HepG2 (cell line): ENCODE measurements around the gene CD2AP. TPM values are rescaled to one million over a fixed set of nuclear protein-coding genes. Genes with fewer than 3 reads are reported as not detected.

Experiments
- ADNP ChIP-seq: sonication (generic); formaldehyde crosslinking; IDR thresholded peaks from 2 replicates; pipeline ENCODE4 v1.4.0; 2020; ENCODE audit warnings: missing genetic modification reagents
- ARHGAP35 ChIP-seq: sonication (generic); formaldehyde crosslinking; IDR thresholded peaks from 2 replicates; pipeline ENCODE4 v1.9.0; 2022; ENCODE audit warnings: mild to moderate bottlenecking, inconsistent platforms, moderate library complexity, missing genetic modification reagents, borderline replicate concordance
- CERS6 ChIP-seq: sonication (generic); formaldehyde crosslinking; IDR thresholded peaks from 2 replicates; pipeline ENCODE4 v1.5.0; 2020; ENCODE audit warnings: missing genetic modification reagents
- FOXO1 ChIP-seq: sonication (generic); formaldehyde crosslinking; IDR thresholded peaks from 2 replicates; pipeline ENCODE4 v1.4.0; 2020; ENCODE audit warnings: missing genetic modification reagents
- POLR2A ChIP-seq, 2 experiments: IDR thresholded peaks; 2 replicates each; pipeline ENCODE4 v1.6.1; 2011; ENCODE audit warnings: low read depth in 2 of 2, low read length in 2 of 2, mild to moderate bottlenecking in 1 of 2, moderate library complexity in 1 of 2; ENCODE audit not compliant: insufficient read depth in 1 of 2
- TBX2 ChIP-seq: sonication (generic); formaldehyde crosslinking; IDR thresholded peaks from 2 replicates; pipeline ENCODE4 v1.5.0; 2020; ENCODE audit warnings: missing genetic modification reagents, mild to moderate bottlenecking, borderline replicate concordance
- TRAFD1 ChIP-seq: sonication (generic); formaldehyde crosslinking; IDR thresholded peaks from 2 replicates; pipeline ENCODE4 v1.5.1; 2020; ENCODE audit warnings: missing genetic modification reagents, mild to moderate bottlenecking, borderline replicate concordance
- ZBTB40 ChIP-seq, 2 experiments: fragments of 450-650 bp in 1 of 2; sonication (generic) in 1 of 2; formaldehyde crosslinking in 1 of 2; IDR thresholded peaks; 2 replicates each; pipeline versions ENCODE4 v1.6.1 to v1.8.0; 2016 to 2022; ENCODE audit warnings: antibody characterized with exemption in 1 of 2, mild to moderate bottlenecking in 1 of 2, missing genetic modification reagents in 1 of 2
- ZNF260 ChIP-seq: sonication (generic); formaldehyde crosslinking; IDR thresholded peaks from 2 replicates; pipeline ENCODE4 v1.4.0; 2020; ENCODE audit warnings: missing genetic modification reagents, low read depth, mild to moderate bottlenecking, borderline replicate concordance
- ZNF275 ChIP-seq: sonication (generic); formaldehyde crosslinking; IDR thresholded peaks from 2 replicates; pipeline ENCODE4 v1.8.0; 2022; ENCODE audit warnings: missing genetic modification reagents, mild to moderate bottlenecking, inconsistent platforms, borderline replicate concordance
- ZNF367 ChIP-seq: sonication (generic); formaldehyde crosslinking; IDR thresholded peaks from 2 replicates; pipeline ENCODE4 v1.4.0; 2020; ENCODE audit warnings: missing genetic modification reagents, borderline replicate concordance
- ZNF460 ChIP-seq: sonication (generic); formaldehyde crosslinking; IDR thresholded peaks from 2 replicates; pipeline ENCODE4 v1.5.1; 2020; ENCODE audit warnings: missing genetic modification reagents, mild to moderate bottlenecking, borderline replicate concordance
- ZNF512 ChIP-seq: sonication (generic); formaldehyde crosslinking; IDR thresholded peaks from 2 replicates; pipeline ENCODE4 v1.4.0; 2020; ENCODE audit warnings: mild to moderate bottlenecking, missing genetic modification reagents
- polyA plus RNA-seq, 8 experiments: library from polyadenylated mRNA; depleted of rRNA in 3 of 8; stranded (reverse) in 7 of 8; unstranded in 1 of 8; fragments of >200 nt; fragmentation: Illumina TruSeq in 4 of 8; extraction: Trizol in 4 of 8; gene quantifications; 2 replicates each; pipeline versions ENCODE4 v1.2.1 to v1.2.3, GENCODE V29; 2011 to 2016; ENCODE audit warnings: low read depth in 4 of 8, missing spikeins in 1 of 8, mixed read lengths in 1 of 8; ENCODE audit not compliant: insufficient read depth in 1 of 8
- total RNA-seq, 5 experiments: library from RNA; depleted of rRNA; stranded (reverse); fragments of >200 nt; fragmentation: Illumina TruSeq; extraction: Trizol; gene quantifications; 2 replicates each; pipeline ENCODE4 v1.2.3, GENCODE V29; 2016; ENCODE audit warnings: low read depth in 1 of 5

Gene CD2AP
- total and polyA plus RNA-seq, 2 of the 13 experiments (the other 11 are each of a cell fraction or from before 2014, with no cell fraction given) = 8.6 to 31.9 TPM

- no peak for TF ChIP-seq ZBTB40 (IDR thresholded peaks at IDR 0.05)
- peak; percentile 32; the same call in 1 of the 2 replicates for TF ChIP-seq ZBTB40 (CRISPR knock-in tag; IDR thresholded peaks at IDR 0.05)
- TF ChIP-seq POLR2A (IDR thresholded peaks at IDR 0.05; ENCODE audit: insufficient read depth in 1 of 2, low read depth in 2 of 2, low read length in 2 of 2) = peak; percentile 81 to 85
- no peak for TF ChIP-seq ADNP
- TF ChIP-seq TBX2 (CRISPR knock-in tag) = peak; percentile 84
- peak; percentile 89; the same call in 1 of the 2 replicates for TF ChIP-seq ZNF275 (CRISPR knock-in tag)
- TF ChIP-seq ZNF367 (CRISPR knock-in tag) = no peak
- TF ChIP-seq ZNF260 (CRISPR knock-in tag) = no peak
- TF ChIP-seq ARHGAP35 (CRISPR knock-in tag) = no peak; the same call in 1 of the 2 replicates
- TF ChIP-seq CERS6 (CRISPR knock-in tag) = no peak
- peak; percentile 26 for TF ChIP-seq FOXO1 (CRISPR knock-in tag)
- no peak for TF ChIP-seq ZNF460 (CRISPR knock-in tag)
- TF ChIP-seq ZNF512 (CRISPR knock-in tag) = no peak
- TF ChIP-seq TRAFD1 = no peak
Observed at GRCh38 chr6:47477497-47478232, at the start of gene CD2AP (continued).
